GM10266 (cell line): ENCODE measurements around the gene CCNB1.
"Not testable (repeated sequence)": the region's sequence is repeated elsewhere in the genome, so short reads cannot be mapped to it uniquely, and the experiment has no call there.

Source experiments
- DNase-seq: peaks from one replicate; pipeline ENCODE4 v3.0.0; 2012; ENCODE audit errors: extremely low spot score
- TF ChIP-seq, protein P1 (sequence below): IDR thresholded peaks from 2 replicates; pipeline ENCODE4 v1.5.1; 2012; ENCODE audit warnings: mild to moderate bottlenecking, low read depth; ENCODE audit not compliant: control insufficient read depth, insufficient read depth; ENCODE audit errors: missing control alignments

Gene CCNB1

DNA sequence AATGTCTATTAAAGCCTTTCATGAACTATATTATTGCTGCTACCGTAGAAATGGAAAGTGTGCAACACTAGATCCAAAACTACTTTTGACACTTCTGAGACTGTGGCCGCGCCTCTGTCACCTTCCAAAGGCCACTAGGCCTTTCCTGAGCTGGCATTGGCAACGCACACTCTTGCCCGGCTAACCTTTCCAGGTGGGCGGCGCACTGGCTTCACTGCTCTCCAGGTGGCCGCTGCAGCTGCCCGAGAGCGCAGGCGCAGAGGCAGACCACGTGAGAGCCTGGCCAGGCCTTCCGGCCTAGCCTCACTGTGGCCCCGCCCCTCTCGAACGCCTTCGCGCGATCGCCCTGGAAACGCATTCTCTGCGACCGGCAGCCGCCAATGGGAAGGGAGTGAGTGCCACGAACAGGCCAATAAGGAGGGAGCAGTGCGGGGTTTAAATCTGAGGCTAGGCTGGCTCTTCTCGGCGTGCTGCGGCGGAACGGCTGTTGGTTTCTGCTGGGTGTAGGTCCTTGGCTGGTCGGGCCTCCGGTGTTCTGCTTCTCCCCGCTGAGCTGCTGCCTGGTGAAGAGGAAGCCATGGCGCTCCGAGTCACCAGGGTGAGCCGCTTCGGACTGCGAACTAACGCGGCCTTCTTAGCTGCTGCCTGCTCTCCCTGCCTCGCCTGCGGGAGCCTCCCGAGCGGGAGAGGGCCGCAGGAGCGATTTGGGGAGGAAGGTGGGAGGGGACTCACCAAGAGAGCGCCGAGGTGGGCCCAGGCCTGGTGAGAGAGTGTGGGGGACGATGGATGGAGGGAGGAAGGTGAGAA is at the start of gene CCNB1:
TSS of gene CCNB1 (plus strand) at position 465 of the 807 bp plus-strand sequence. CDS start at position 578, 113 bp downstream.
- TF ChIP-seq, protein P1, sequence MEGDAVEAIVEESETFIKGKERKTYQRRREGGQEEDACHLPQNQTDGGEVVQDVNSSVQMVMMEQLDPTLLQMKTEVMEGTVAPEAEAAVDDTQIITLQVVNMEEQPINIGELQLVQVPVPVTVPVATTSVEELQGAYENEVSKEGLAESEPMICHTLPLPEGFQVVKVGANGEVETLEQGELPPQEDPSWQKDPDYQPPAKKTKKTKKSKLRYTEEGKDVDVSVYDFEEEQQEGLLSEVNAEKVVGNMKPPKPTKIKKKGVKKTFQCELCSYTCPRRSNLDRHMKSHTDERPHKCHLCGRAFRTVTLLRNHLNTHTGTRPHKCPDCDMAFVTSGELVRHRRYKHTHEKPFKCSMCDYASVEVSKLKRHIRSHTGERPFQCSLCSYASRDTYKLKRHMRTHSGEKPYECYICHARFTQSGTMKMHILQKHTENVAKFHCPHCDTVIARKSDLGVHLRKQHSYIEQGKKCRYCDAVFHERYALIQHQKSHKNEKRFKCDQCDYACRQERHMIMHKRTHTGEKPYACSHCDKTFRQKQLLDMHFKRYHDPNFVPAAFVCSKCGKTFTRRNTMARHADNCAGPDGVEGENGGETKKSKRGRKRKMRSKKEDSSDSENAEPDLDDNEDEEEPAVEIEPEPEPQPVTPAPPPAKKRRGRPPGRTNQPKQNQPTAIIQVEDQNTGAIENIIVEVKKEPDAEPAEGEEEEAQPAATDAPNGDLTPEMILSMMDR = no peak
- peak; percentile 96 for DNase-seq

DNA sequence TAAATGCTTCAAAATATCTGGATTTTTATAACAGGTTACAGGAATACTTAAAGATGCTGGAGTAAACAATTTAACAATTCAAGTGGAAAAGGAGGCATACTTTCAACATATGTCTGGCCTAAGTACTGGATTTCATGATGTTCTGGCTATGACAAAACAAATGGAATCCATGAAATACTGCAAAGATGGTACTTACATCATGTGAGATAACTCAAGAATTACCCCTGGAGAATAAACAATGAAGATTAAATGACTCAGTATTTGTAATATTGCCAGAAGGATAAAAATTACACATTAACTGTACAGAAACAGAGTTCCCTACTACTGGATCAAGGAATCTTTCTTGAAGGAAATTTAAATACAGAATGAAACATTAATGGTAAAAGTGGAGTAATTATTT is 37.5 kb upstream of the CCNB1 start:
- DNase-seq = no peak
- TF ChIP-seq, protein P1 = no peak

DNA sequence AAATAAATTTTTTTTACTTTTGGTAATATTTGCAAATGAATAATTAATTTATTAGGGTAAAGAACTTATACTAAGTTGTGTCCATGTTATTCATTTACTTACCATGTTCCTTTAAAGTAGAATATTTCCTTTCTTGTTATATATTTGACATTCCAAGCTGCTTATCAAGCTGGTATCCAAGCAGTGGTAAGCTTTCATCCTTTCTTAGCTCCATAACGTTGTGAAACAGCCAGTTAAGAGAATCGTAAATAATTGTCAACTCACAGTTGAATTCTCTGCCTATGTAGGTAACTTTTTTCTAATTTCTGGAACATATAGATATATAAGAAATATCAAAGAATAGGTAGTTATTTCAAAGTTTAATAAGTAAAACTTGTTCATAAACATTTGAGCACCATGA is 36.7 kb upstream of the CCNB1 start:
- TF ChIP-seq, protein P1 = no peak
- DNase-seq = no peak

DNA sequence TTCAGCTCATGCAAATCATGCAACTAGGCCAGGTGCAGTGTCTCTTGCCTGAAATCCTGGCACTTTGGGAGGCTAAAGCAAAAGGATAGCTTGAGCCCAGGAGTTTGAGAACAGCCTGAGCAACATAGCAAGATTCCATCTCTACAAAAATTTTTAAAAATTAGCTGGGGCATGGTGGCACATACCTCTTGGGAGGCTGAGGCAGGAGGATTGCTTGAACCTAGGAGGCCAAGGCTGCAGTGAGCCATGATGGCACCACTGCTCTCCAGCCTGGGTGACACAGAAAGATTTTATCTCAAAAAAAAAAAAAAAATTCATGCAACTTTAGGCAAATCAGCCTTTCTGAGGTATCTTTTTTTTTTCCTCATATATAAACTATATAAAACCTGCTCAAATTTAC is 35.6 kb upstream of the CCNB1 start:
- DNase-seq = no peak
- TF ChIP-seq, protein P1 = no peak

DNA sequence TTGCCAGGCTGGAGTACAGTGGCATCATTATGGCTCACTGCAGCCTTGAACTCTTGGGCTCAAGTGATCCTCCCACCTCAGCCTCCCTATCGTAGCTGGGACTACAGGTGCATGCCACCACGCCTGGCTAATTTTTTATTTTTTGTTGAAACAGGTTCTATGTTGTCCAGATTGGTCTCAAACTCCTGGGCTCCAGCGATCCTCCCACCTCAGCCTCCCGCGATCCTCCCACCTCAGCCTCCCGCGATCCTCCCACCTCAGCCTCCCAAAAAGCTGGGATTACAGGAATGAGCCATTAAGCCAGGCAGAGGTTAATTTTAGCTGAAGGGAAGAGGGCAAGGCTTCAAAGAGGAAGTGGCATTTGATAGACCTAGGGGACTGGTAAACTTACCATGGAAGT is 32.8 kb upstream of the CCNB1 start:
- TF ChIP-seq, protein P1 = no peak
- DNase-seq = no peak

DNA sequence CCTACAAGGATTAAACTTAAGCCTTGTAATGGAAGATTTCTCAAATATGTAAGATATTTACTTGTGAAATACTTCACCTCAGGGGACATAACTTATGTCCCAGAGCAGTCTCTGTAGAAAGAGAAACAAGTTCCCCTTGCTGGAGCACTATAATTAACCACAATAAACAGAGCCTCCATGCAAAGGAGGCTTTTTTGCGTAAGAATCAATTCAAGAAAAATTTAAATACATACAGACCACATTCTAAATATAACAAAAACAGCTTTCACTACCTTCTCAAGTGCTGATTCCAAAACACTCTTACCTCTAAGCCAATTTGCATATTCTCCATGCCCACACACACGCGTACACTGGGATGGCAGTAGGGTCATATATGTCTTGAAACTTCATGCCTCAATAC is 30.7 kb upstream of the CCNB1 start:
- TF ChIP-seq, protein P1 = no peak
- peak; percentile 67 for DNase-seq

DNA sequence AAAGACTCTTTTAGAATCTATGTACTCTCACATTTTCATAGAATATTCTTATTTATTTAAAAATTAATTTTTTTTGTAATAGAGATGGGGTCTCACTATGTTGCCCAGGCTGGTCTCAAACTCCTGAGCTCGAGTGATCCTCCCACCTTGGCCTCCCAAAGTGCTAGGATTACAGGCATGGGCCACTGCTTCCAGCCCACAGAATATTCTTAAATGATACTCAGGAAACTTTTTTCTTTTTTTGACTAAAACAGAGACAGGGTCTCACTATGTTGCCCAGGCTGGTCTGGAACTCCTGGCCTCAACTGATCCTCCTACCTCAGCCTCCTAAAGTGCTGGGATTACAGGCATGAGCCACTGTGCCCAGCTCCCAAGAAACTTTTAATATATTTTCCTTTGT is 29.7 kb upstream of the CCNB1 start:
- not testable (repeated sequence) for DNase-seq

DNA sequence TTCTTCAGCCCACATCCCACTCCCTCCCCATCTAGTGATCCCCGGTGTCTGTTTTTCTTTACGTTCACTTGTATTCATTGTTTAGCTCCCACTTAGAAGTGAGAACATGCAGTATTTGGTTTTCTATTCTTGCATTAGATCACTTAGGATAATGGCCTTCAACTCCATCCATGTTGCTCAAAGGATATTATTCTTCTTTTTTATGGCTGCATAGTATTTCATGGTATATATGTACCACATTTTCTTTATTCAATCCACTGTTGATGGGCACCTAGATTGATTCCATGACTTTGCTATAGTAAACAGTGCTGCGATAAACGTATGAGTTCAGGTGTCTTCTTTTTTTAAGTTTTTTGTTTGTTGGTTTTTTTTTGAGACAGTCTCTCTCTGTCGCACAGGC is 29.1 kb upstream of the CCNB1 start:
- TF ChIP-seq, protein P1 = no peak

More for the DNA sequence above, 29.1 kb upstream of the CCNB1 start:
- no peak for DNase-seq
